Right atrium auricular region (tissue), 2 donors: ENCODE data around the gene NAALADL2. TPM values are rescaled to one million over a fixed set of nuclear protein-coding genes. Genes with fewer than 3 reads are reported as not detected.

Experiments used
- DNase-seq: peaks from one replicate; pipeline ENCODE4 v3.0.0-alpha.2; 2019; ENCODE audit warnings: low spot score
- H3K27ac ChIP-seq, 2 donors: fragments of 200-600 bp; sonication (generic); 1 replicate in 1 of 2; 2 replicates in 1 of 2; pipeline ENCODE4 v1.5.1; 2016 to 2019
- H3K27me3 ChIP-seq, 2 donors: fragments of 200-600 bp; sonication (generic); one replicate each; pipeline versions ENCODE4 v1.5.1 to v1.6.0; 2017 to 2019
- H3K36me3 ChIP-seq: fragments of 200-600 bp; sonication (generic); one replicate; pipeline ENCODE4 v1.5.1; 2016
- H3K4me1 ChIP-seq, 2 donors: fragments of 200-600 bp; sonication (generic); one replicate each; pipeline versions ENCODE4 v1.5.1 to v1.6.0; 2017 to 2019
- H3K4me3 ChIP-seq, 2 donors: fragments of 200-600 bp; sonication (generic); 1 replicate in 1 of 2; 2 replicates in 1 of 2; pipeline ENCODE4 v1.5.1; 2017 to 2019; ENCODE audit warnings: mild to moderate bottlenecking in 1 of 2, moderate library complexity in 1 of 2
- H3K9me3 ChIP-seq, 2 donors: fragments of 200-600 bp; sonication (generic); one replicate each; pipeline ENCODE4 v1.5.1; 2019
- total RNA-seq, 2 donors: library from RNA; depleted of rRNA; stranded (reverse); fragments of >200 nt; gene quantifications; one replicate each; pipeline ENCODE4 v1.1.0, GENCODE V29; 2016
- TF ChIP-seq, protein P1 (sequence below), 2 donors: fragments of 200-600 bp; sonication (generic); IDR thresholded peaks; one replicate each; pipeline ENCODE4 v1.5.1; 2019; ENCODE audit warnings: antibody characterized with exemption in 2 of 2

NAALADL2 gene
- total RNA-seq, 2 donors from 2014 or later: 2.5 to 3.2 TPM

DNA sequence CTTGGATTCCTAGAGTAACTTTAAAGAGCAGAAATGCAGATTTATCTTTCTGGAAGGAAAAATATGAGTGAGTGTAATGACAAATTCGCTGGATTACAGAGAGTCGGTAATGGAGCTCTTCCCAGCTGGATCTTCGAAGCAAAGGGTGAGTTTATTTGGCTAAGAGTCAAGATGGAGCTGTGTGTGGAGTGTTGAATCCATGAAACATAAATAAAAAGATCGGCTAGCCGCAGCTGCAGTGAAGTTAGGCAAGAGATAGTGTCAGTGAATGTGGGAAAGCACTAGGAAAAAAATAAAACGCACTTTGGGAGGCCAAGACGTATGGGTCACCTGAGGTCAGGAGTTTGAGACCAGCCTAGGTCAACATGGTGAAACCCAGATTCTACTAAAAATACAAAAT, 10.3 kb downstream of the NAALADL2 start:
- no peaks in the 10 kb centered on the region for H3K9me3 ChIP-seq
- H3K27ac ChIP-seq: no peak overlapping the region
- TF ChIP-seq, protein P1, sequence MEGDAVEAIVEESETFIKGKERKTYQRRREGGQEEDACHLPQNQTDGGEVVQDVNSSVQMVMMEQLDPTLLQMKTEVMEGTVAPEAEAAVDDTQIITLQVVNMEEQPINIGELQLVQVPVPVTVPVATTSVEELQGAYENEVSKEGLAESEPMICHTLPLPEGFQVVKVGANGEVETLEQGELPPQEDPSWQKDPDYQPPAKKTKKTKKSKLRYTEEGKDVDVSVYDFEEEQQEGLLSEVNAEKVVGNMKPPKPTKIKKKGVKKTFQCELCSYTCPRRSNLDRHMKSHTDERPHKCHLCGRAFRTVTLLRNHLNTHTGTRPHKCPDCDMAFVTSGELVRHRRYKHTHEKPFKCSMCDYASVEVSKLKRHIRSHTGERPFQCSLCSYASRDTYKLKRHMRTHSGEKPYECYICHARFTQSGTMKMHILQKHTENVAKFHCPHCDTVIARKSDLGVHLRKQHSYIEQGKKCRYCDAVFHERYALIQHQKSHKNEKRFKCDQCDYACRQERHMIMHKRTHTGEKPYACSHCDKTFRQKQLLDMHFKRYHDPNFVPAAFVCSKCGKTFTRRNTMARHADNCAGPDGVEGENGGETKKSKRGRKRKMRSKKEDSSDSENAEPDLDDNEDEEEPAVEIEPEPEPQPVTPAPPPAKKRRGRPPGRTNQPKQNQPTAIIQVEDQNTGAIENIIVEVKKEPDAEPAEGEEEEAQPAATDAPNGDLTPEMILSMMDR (IDR thresholded peaks at IDR 0.05): no peak
- H3K36me3 ChIP-seq: no peaks in the 10 kb centered on the region
- no peak overlapping the region for H3K4me3 ChIP-seq
- no peak for DNase-seq
- no peaks in the 10 kb centered on the region for H3K4me1 ChIP-seq
- no peaks in the 10 kb centered on the region for H3K27me3 ChIP-seq

DNA sequence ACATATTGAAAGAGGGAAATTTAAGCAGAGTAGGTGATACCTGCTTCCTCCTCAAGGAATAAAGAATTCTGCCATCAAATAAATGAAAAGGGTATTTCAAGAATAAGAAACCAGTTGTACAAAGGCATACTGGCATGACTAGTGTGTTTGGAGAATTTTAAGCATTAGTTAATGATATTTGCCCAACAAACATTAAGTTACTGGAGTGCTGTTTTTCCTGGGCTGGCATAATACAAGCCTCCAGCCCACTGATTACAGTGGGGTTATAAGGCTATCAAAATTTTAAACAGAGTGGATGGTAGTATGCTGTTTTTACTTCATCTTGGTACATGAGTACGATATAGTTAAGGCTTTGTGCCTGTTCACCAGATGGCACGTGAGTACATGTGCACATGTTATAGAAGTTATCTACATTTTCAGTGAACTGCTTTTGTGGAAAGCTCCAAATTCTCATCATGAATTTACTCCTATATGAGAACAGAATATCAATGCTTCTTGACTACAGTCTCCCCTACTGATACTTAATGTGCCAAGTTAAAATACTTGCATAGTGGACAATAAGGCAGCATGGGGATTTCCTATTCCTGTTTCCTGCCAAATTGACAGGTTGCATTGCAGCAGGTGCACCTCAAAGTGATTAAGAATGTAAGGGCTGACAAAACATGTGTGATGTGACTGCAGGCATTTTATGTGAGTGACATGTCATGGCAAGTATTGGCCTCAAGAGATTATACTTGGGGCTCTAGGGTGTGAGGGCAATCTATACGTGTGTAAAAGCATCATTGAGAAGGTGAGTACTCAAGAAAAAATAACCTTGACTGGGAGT, 14.9 kb downstream of the NAALADL2 start:
- no peak overlapping the region for H3K27ac ChIP-seq
- TF ChIP-seq, protein P1 (IDR thresholded peaks at IDR 0.05): no peak
- H3K9me3 ChIP-seq: no peaks in the 10 kb centered on the region
- H3K4me1 ChIP-seq: no peaks in the 10 kb centered on the region
- no peak for DNase-seq
- H3K27me3 ChIP-seq: no peaks in the 10 kb centered on the region
- H3K36me3 ChIP-seq: no peaks in the 10 kb centered on the region
- no peak overlapping the region for H3K4me3 ChIP-seq

DNA sequence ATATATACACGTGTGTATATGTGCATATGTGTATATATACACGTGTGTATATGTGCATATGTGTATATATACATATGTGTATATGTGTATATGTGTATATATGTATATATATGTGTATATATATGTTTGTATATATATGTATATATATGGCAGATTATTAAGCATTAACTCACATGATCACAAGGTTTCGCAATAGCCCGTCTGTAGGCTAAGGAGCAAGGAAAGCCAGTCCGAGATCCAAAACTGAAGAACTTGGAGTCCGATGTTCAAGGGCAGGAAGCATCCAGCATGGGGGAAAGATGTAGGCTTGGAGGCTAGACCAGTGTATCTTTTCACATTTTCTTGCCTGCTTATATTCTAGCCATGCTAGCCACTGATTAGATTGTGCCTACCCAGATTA, 23.7 kb downstream of the NAALADL2 start:
- DNase-seq: no peak
- no peak overlapping the region for H3K4me3 ChIP-seq
- no peak overlapping the region for H3K27ac ChIP-seq

DNA sequence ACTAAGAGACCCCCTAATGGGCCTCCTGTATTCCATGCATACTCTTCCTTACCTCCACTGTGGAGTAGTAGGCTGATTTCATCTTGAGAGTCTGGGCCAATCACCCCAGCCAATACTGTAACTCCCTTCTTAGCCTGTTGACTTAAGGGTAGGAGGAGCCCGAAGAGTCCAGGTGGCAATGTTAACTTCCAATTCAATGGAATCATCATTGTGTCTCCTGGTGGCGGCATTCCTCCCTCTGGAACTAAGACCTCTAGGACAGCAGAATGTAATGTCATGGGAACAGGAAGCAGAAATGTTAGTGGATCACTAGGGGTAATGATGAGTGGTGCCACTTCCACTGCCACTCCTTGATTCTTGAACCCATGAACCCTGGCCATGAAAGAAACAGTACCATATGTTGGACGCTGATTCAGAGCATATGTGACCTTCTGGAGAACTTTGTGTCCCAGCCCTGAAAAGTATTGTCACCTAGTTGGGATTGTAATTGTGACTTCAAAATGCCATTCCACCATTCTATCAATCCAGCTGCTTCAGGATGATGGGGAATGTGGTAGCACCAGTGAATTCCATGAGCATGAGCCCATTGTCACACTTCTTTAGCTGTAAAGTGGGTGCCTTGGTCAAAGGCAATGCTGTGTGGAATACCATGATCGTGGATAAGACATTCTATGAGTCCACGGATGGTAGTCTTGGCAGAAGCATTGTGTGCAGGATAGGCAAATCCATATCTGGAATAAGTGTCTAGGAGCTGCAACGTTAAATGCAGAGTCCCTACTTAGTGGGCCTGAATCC, 24.9 kb downstream of the NAALADL2 start:
- Histone ChIP-seq H3K27ac (no peak overlapping the region), H3K4me3 (no peak overlapping the region), H3K4me1 (no peaks in the 10 kb centered on the region), H3K36me3 (no peaks in the 10 kb centered on the region), H3K27me3 (no peaks in the 10 kb centered on the region), H3K9me3 (no peaks in the 10 kb centered on the region)
- DNase-seq: no peak
- TF ChIP-seq, protein P1 (IDR thresholded peaks at IDR 0.05): no peak

More for the DNA sequence above, 23.7 kb downstream of the NAALADL2 start:
- Histone ChIP-seq H3K4me1 (no peaks in the 10 kb centered on the region), H3K36me3 (no peaks in the 10 kb centered on the region), H3K27me3 (no peaks in the 10 kb centered on the region), H3K9me3 (no peaks in the 10 kb centered on the region)
- TF ChIP-seq, protein P1 (IDR thresholded peaks at IDR 0.05): no peak

DNA sequence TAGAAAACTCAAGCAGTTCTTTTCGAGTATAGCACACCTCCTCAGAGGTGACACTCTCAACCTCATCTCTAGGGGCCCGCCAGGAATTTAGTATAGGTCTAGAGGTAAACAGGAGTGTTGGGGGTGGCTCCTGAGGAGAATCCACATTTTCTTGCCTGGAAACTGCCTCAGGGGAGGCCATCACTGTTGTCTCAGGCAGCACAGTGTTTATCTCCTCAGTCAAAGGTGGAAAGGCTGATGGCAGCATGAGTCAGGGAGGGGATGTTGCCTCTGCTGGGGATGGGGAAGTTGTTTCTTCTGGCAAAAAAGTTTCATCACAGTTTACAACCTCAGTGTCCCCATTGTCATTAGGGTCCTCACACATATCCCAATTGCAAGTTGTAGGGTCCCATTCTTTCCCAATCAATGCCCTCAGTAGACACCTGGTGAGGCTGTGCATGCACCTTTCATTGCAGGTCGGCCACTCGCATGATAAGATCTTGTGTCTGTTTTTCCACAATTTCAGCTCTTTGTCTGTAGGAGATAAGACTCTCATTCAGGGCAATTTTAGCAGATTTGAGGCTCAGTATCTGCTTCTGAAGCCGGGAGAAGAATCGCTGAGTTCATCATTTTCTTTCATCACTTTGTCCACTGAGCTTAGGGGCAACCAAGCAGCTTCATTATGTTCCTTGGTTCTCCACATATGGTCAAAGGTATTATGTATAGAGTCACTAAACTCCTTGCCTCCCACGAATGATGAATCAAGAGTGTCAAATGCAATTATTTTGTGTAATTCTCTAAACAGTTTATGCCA, 25.8 kb downstream of the NAALADL2 start:
- TF ChIP-seq, protein P1 (IDR thresholded peaks at IDR 0.05): no peak
- Histone ChIP-seq H3K27ac (no peak overlapping the region), H3K4me3 (no peak overlapping the region), H3K9me3 (no peaks in the 10 kb centered on the region), H3K27me3 (no peaks in the 10 kb centered on the region), H3K4me1 (no peaks in the 10 kb centered on the region), H3K36me3 (no peaks in the 10 kb centered on the region)
- DNase-seq: no peak
